Activated CD4-positive, alpha-beta T cell treated with anti-CD3 and anti-CD28 coated beads for 4 hours (primary cell): ENCODE results near the gene PPDPF.

Source experiments
- DNase-seq, 2 donors: peaks; one replicate each; pipeline ENCODE4 v3.0.0-alpha.2; 2020

PPDPF gene

GRCh38 chr20:63487781-63488241 is 32.8 kb upstream of the PPDPF start:
- no peak for DNase-seq

- no peak for DNase-seq
These were observed 32.0 kb upstream of the PPDPF start for GRCh38 chr20:63488315-63489251.

GRCh38 chr20:63490416-63490815 is 30.1 kb upstream of the PPDPF start:
- DNase-seq, result no peak

DNA sequence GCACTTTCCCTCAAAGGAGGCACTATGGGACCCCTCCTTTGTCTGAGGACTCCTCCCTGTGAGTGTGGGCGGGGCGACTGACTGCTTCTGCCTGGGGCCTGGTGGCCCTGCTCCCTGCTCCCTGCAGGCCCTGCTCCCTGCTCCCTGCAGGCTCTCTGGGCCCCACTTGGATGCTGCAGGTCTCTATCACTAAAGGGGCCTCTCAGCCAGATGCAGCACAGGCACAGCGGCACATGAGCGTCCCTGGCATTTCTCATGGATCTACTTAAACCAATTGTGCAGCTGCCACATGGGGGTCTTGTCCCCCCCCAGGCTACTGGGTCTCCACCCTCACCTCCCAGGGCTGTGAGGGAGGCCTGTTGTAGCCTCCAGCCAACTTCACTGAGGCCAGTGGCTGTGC is 29.5 kb upstream of the PPDPF start:
- no peak for DNase-seq

GRCh38 chr20:63491635-63492230 is 28.8 kb upstream of the PPDPF start:
- DNase-seq, result no peak

DNA sequence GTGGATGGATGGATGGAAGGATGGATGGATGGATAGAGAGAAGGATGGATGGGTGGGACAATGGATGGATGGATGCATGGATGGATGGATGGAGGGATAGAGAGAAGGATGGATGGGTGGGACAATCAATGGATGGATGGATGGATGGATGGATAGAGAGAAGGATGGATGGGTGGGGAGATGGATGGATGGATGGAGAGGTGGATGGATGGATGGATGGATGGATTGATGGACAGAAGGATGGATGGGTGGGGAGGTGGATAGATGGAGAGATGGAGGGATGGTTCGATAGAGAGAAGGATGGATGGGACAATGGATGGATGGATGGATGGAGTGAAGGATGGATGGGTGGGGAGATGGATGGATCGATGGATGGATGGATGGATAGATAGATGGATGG is 28.0 kb upstream of the PPDPF start:
- no peak for DNase-seq

GRCh38 chr20:63492982-63493381 is 27.6 kb upstream of the PPDPF start:
- DNase-seq, result no peak

- no peak for DNase-seq
These were observed 27.0 kb upstream of the PPDPF start for GRCh38 chr20:63493563-63494020.

DNA sequence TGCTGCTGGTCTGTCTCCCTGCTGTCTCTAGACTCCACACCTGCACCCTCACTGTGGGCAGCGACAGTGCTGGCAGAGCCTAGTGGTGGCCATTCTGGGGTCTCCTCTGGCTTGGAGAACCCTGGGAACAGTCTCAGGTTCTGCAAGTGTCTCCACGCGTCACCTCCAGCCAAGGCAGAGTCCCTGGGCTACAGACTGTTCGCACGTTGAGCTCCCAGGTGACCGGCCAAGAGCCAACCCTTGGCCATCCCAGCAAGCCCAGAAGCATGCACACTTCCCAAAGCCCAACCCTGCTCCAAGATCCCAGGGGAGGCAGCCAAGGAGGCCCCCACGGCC is 26.5 kb upstream of the PPDPF start:
- DNase-seq, result no peak

DNA sequence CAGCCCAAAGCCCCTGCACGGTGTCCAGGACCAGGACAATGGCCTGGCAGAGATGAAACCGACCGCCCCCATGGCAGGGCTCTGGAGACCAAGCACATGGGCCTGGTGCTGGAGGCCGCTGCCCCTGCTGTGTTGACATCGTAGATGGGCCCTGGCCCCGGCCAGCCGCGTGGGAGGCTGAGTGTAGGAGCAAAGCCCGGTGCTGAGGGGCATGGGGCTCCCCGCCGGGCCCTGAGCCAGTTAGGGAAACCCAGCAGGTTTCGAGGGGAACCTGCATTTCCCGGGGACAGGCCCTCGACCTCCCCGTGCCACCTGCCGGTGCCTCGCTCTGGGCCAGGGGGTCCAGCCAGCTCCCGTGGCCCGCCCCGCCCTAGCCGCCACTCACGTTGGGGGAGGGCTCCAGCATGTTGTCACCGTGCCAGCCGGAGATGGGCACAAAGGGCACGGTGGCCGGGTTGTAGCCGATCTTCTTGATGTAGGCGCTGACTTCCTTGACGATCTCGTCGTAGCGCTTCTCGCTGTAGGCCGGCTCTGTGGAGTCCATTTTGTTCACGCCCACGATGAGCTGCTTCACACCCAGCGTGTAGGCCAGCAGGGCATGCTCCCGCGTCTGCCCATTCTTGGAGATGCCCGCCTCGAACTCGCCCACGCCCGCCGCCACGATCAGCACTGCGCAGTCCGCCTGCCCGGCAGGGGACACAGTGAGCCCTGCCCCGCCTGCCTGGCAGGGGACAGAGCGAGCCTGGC is 26.0 kb upstream of the PPDPF start:
- no peak for DNase-seq

- DNase-seq, result no peak
These were observed 25.3 kb upstream of the PPDPF start for GRCh38 chr20:63495167-63495720.

DNA sequence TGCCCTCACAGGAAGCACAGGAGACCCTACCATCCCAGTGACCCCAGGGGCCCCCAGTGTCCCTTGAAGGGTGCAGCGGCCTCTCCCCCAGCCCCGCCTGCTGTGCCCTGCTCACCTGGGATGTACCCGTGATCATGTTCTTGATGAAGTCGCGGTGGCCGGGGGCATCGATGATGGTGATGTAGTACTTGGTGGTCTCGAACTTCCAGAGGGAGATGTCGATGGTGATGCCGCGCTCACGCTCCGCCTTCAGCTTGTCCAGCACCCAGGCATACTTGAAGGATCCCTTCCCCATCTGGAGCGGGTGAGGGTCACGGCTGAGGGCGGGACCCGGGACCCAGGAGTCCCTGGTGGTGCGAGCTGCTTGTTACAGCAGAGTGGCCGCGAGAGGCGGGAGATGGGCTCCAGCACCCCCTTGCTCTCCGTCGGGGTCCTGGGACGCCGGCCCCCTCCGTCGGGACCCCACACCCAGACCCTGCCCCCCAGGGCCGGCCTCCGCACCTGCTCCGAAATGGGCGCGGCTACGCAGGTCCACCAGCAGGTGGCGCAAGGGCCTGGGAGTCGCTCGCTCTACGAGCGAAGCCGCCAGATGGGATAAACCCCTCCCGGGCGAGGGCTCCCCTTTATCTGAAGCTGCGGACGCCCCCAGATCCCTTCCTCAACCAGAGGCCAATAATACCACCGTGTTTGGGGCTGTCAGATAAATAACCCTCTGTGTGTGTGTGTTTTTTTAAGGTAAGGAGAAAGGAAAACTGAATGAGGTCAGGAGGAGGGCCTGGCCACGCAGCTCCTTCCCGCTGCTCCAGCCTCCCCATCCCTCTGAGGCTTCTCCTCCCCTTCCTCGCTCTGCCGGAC is 24.6 kb upstream of the PPDPF start:
- peak; percentile 76 to 81 for DNase-seq

DNA sequence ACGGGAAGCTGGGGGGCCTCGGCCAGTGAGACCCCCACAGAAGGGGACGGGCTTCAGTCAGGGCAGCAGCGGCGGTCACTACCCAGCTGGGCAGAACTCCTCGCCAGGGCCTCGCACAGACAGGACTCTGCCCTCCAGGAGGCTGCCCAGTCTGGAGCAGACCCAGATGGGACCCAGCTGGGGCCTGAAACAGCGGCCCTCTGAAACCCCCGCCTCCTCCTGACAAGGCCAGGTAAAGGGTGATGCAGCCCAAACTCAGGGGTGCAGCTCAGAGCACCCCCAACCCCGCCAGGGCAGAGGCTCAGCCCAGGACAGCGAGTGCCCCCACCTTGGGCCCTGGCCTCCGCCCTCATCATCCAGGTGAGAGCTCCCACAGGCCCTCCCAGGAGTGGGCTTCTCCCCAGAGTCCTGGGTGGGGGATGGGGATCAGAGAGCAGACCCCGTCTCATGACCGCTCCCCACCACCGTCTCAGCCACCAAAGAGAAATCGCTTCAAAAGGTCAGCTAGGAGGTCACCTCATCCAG is 23.9 kb upstream of the PPDPF start:
- no peak for DNase-seq

- no peak for DNase-seq
These were observed 23.2 kb upstream of the PPDPF start for GRCh38 chr20:63497138-63497945.

DNA sequence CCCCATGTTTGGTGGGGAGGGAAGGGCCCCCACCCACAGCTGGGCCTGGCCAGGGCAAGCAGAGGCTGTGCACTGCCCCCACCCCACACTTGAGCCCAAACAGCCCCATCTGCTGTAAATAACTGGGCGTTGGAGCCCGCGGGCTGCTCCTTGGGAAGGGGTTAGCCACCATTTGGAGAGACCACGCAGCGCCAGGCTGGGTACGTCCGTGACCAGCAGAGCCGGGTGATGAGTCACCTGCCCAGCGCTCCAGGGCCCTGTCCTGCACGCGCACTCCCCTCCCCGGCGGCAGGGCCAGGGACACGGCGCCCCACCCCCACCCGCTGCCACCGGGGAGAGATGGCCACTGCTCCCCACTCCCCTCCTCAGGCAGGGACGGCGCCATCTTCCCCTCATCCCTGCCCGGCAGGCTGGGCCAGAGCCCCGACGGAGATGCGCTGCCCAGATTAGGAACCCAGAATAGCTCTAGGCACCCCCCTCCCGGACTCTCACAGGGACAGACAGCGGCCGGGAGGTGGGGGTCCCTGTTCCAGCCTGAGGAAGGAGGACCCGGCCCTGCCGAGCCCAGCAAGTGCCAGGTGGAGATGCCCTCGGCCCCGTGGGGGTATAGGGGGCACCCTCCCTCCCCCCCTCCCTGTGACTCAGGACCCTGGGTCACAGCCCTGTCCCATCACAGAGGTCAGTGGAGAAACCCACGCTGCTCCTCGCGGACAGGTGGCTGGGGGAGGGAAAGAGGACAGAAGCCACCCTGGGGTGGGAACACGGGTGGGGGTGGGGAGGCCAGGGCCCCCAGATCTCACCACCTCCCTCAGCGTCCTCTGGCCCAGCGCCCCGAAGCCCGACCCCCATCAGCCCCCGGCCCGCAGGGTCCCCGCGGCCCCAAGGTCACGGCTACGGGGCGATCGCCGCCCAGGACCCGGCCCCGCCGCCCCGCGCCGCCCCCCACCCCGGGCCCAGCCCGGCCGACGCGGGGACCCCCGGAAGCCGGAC is 22.3 kb upstream of the PPDPF start:
- no peak for DNase-seq

DNA sequence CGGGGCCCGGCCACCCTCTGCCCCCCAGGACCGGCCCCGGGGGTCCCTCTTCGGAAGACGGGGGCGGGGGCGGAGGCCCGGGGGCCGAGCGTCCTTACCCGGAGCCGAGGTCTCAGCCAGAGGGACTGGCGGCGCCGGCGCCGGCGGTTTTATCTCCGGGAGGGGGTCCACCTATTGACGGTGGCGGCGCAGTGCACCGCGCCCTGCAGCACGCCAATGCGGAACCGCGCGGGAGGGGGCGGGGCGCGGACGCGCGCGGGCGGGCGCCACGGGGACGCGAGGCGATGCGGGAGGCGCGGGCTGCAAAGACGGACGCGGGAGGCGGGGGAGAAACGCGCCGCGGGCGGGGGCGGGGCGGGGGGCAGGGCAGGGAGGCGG is 21.6 kb upstream of the PPDPF start, which contains the start of gene EEF1A2:
Gene EEF1A2, minus strand, starts transcription at position 124 of the 378 bp plus-strand sequence. CDS start 1,320 bp downstream, outside the sequence.
- peak; percentile 45 to 48 for DNase-seq

DNA sequence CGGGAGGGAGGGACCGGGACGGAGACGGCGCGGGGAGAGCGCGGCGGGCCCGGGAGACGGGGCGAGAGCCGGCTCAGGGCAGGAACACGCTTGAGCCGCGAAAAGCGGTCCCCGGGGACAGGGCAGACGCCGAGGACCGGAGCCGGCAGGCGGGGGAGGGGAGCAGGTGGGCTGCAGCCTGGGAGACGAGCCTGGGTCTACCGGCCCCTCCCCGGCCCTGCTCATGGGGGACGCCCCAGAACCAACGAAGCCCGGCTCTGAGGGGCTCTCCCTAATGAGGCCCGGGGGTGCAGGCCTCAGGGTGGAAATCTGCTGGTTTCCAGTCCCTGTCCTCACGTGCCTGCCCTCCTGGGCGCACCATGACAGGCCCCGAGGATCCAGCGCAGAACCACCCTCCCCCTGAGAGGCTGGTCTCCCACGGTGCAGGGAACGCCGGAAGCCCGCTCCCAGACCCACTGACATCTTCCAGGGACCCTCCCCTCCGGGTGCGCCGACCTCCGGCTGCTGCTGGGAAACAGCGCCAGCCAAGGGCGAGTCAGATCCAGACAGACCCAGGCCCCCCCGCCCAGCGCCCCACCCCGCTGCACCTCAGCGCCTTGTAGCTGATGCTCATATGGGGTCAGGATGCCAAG is 21.1 kb upstream of the PPDPF start:
- no peak for DNase-seq

GRCh38 chr20:63500151-63500901 is 20.2 kb upstream of the PPDPF start:
- DNase-seq, result no peak
